Lower leg skin (tissue), 4 donors: ENCODE data around the gene DNLZ. TPM values are rescaled to one million over a fixed set of nuclear protein-coding genes. Genes with fewer than 3 reads are reported as not detected.
A peak's percentile ranks its signal among the peaks of the same experiment; 100 is the strongest.

Experiments used
- DNase-seq, 2 donors: peaks; one replicate each; pipeline ENCODE4 v3.0.0-alpha.2; 2019; ENCODE audit warnings: low spot score in 2 of 2
- H3K4me3 ChIP-seq: fragments of 200-600 bp; sonication (generic); 2 replicates; pipeline ENCODE4 v1.5.1; 2017; ENCODE audit warnings: mild to moderate bottlenecking, low read depth; ENCODE audit not compliant: poor library complexity, severe bottlenecking
- CTCF ChIP-seq, 3 donors: fragments of 450-650 bp; IDR thresholded peaks; one replicate each; pipeline ENCODE4 v1.5.1; 2016; ENCODE audit warnings: antibody characterized with exemption in 3 of 3, mild to moderate bottlenecking in 3 of 3, moderate library complexity in 2 of 3
- POLR2A ChIP-seq, 2 donors: fragments of 450-650 bp; IDR thresholded peaks; one replicate each; pipeline ENCODE4 v1.6.1; 2016 to 2017; ENCODE audit warnings: antibody characterized with exemption in 2 of 2, mild to moderate bottlenecking in 1 of 2, moderate library complexity in 1 of 2
- WGBS, 2 donors: methylation state at CpG; one replicate each; pipeline ENCODE4 v1.1.5; 2018; 5-methylcytosine and 5-hydroxymethylcytosine counted together
- intact Hi-C: fragments of 100-400 bp; cut with DNase I; formaldehyde crosslinking; loops from one replicate; pipeline ENCODE4 v1.15.0; 2023; ENCODE audit warnings: low total_unique reads
- total RNA-seq, 4 donors: library from RNA; depleted of rRNA; stranded (reverse); fragments of >200 nt; gene quantifications; one replicate each; pipeline ENCODE4 v1.1.0, GENCODE V29; 2016

The DNLZ gene
- total RNA-seq, 4 donors from 2014 or later: 30.9 to 64.6 (median 44.1) TPM

- TF ChIP-seq CTCF (IDR thresholded peaks at IDR 0.05) (no peak), POLR2A (IDR thresholded peaks at IDR 0.05) (no peak)
- 87 to 92% methylated on average over 20 to 23 of the region's 23 CpGs for WGBS, 2 donors
- no peak for DNase-seq
- no peak overlapping the region for H3K4me3 ChIP-seq
- intact Hi-C loops: no loop called here
Observed at GRCh38 chr9:136329636-136330405, 33.7 kb downstream of the DNLZ start.

GRCh38 chr9:136329211-136329627, 34.3 kb downstream of the DNLZ start:
- no peak for TF ChIP-seq POLR2A (IDR thresholded peaks at IDR 0.05)
- TF ChIP-seq CTCF (IDR thresholded peaks at IDR 0.05): no peak
- DNase-seq: no peak
- intact Hi-C loops: no loop called here
- H3K4me3 ChIP-seq: no peak overlapping the region
- 63 to 85% methylated on average over 9 to 12 of the region's 19 CpGs for WGBS, 2 donors

GRCh38 chr9:136328622-136329041, 34.9 kb downstream of the DNLZ start:
- no peak overlapping the region for H3K4me3 ChIP-seq
- intact Hi-C loops: no loop called here
- no peak for TF ChIP-seq POLR2A (IDR thresholded peaks at IDR 0.05)
- TF ChIP-seq CTCF (IDR thresholded peaks at IDR 0.05): no peak
- WGBS, 2 donors: 25 to 46% methylated on average over 14 to 15 of the region's 15 CpGs
- no peak for DNase-seq

GRCh38 chr9:136328011-136328621, 35.4 kb downstream of the DNLZ start:
- DNase-seq: no peak
- TF ChIP-seq CTCF (IDR thresholded peaks at IDR 0.05) (no peak), POLR2A (IDR thresholded peaks at IDR 0.05) (no peak)
- H3K4me3 ChIP-seq: no peak overlapping the region
- intact Hi-C loops: no loop called here
- 16 to 17% methylated on average over 6 to 8 of the region's 13 CpGs for WGBS, 2 donors

- 0 to 1% methylated on average over 7 to 14 of the region's 88 CpGs for WGBS, 2 donors
- intact Hi-C loops: no loop called here
- no peak for DNase-seq
- peak within 1 kb of the TSS; percentile 19 for H3K4me3 ChIP-seq
- no peak for TF ChIP-seq CTCF (IDR thresholded peaks at IDR 0.05)
- TF ChIP-seq POLR2A (IDR thresholded peaks at IDR 0.05): no peak
Observed at GRCh38 chr9:136327304-136327974, 36.1 kb downstream of the DNLZ start, which contains the start of gene GPSM1. GPSM1 (plus strand) TSS chr9:136327539; CDS start chr9:136327696, 157 bp downstream.
